T-helper 9 cell (primary cell): Measurements from ENCODE around the gene NT5DC2.

Source experiments
- DNase-seq: peaks from one replicate; pipeline ENCODE4 v3.0.0-alpha.2; 2020

The NT5DC2 gene

GRCh38 chr3:52524752-52525679 is 8.6 kb downstream of the NT5DC2 start:
- no peak for DNase-seq

- DNase-seq, result no peak
Observed at GRCh38 chr3:52524258-52524751, 9.4 kb downstream of the NT5DC2 start.

- no peak for DNase-seq
Observed at GRCh38 chr3:52523386-52524257, 10.0 kb downstream of the NT5DC2 start.

- DNase-seq, result no peak
Observed at GRCh38 chr3:52522651-52523251, 10.9 kb downstream of the NT5DC2 start.

GRCh38 chr3:52521881-52522650 is 11.6 kb downstream of the NT5DC2 start:
- no peak for DNase-seq

GRCh38 chr3:52521488-52521824 is 12.2 kb downstream of the NT5DC2 start:
- DNase-seq, result no peak

GRCh38 chr3:52520716-52521487 is 12.8 kb downstream of the NT5DC2 start:
- DNase-seq, result no peak

- DNase-seq, result no peak
Observed at GRCh38 chr3:52520141-52520667, 13.5 kb downstream of the NT5DC2 start.

- no peak for DNase-seq
Observed at GRCh38 chr3:52519445-52520140, 14.1 kb downstream of the NT5DC2 start.

- no peak for DNase-seq
Observed at GRCh38 chr3:52518723-52519444, 14.8 kb downstream of the NT5DC2 start.

GRCh38 chr3:52517796-52518722 is 15.6 kb downstream of the NT5DC2 start:
- no peak for DNase-seq

- no peak for DNase-seq
Observed at GRCh38 chr3:52516509-52517195, 17.0 kb downstream of the NT5DC2 start.

- DNase-seq, result no peak
Observed at GRCh38 chr3:52515192-52515591, 18.5 kb downstream of the NT5DC2 start.

- no peak for DNase-seq
Observed at GRCh38 chr3:52514576-52514975, 19.1 kb downstream of the NT5DC2 start.

- DNase-seq, result no peak
Observed at GRCh38 chr3:52513281-52513680, 20.4 kb downstream of the NT5DC2 start.

GRCh38 chr3:52512727-52513126 is 20.9 kb downstream of the NT5DC2 start:
- DNase-seq, result no peak

GRCh38 chr3:52512105-52512504 is 21.6 kb downstream of the NT5DC2 start:
- DNase-seq, result no peak

- no peak for DNase-seq
Observed at GRCh38 chr3:52511509-52511908, 22.1 kb downstream of the NT5DC2 start.
